Ovary (tissue), 9 donors: ENCODE data around the gene EPRS1. TPM values are rescaled to one million over a fixed set of nuclear protein-coding genes. Genes with fewer than 3 reads are reported as not detected.

Source experiments
- DNase-seq, 5 donors: peaks; one replicate each; pipeline ENCODE4 v3.0.0-alpha.2; 2019 to 2020
- H3K27ac ChIP-seq, 2 donors: fragments of 200-600 bp; one replicate each; pipeline versions ENCODE4 v1.5.1 to v1.8.0; 2019 to 2022
- H3K27me3 ChIP-seq: fragments of 200-600 bp; one replicate; pipeline ENCODE4 v1.8.0; 2022
- H3K36me3 ChIP-seq: fragments of 200-600 bp; sonication (generic); one replicate; pipeline ENCODE4 v1.5.1; 2019
- H3K4me1 ChIP-seq: one replicate; pipeline ENCODE4 v1.8.1; 2013; ENCODE audit warnings: mild to moderate bottlenecking, moderate library complexity; ENCODE audit not compliant: insufficient read depth
- H3K4me3 ChIP-seq: fragments of 200-600 bp; sonication (generic); one replicate; pipeline ENCODE4 v1.5.1; 2017
- H3K9me3 ChIP-seq, 2 donors: fragments of 200-600 bp in 1 of 2; sonication (generic) in 1 of 2; one replicate each; pipeline versions ENCODE4 v1.5.1 to v1.8.1; 2013 to 2019; ENCODE audit warnings: mild to moderate bottlenecking in 1 of 2, moderate library complexity in 1 of 2
- CTCF ChIP-seq, 3 donors: fragments of 450-650 bp in 2 of 3; fragments of 200-600 bp in 1 of 3; IDR thresholded peaks; one replicate each; pipeline versions ENCODE4 v1.5.1 to v1.8.0; 2016 to 2022; ENCODE audit warnings: antibody characterized with exemption in 3 of 3, mild to moderate bottlenecking in 1 of 3
- EP300 ChIP-seq: sonication (generic); formaldehyde crosslinking; IDR thresholded peaks from one replicate; pipeline ENCODE4 v1.6.1; 2017; ENCODE audit warnings: antibody characterized with exemption
- POLR2A ChIP-seq: fragments of 450-650 bp; IDR thresholded peaks from one replicate; pipeline ENCODE4 v1.6.1; 2017; ENCODE audit warnings: antibody characterized with exemption, mild to moderate bottlenecking, moderate library complexity
- WGBS, 3 donors: extraction: QIAGEN DNeasy Blood & Tissue Kit in 1 of 3; methylation state at CpG; one replicate each; pipeline versions ENCODE4 v1.1.5 to v1.1.7; 2013 to 2017; 5-methylcytosine and 5-hydroxymethylcytosine counted together
- intact Hi-C, 4 donors: fragments of 100-400 bp; cut with DNase I; formaldehyde crosslinking; loops; one replicate each; pipeline versions ENCODE4 v1.11.0 to v1.15.1; 2022 to 2023
- polyA plus RNA-seq, 2 donors: library from polyadenylated mRNA; stranded (reverse); fragments of 200-250 nt in 1 of 2; fragments of 350-450 nt in 1 of 2; fragmentation: Illumina TruSeq in 1 of 2; extraction: RNeasy Lipid Tissue Mini Kit (QIAGEN cat#74804) in 1 of 2; gene quantifications; one replicate each; pipeline ENCODE4 v1.2.3, GENCODE V29; 2013 to 2014
- total RNA-seq, 7 donors: library from RNA; depleted of rRNA in 2 of 7; stranded (reverse); fragments of >200 nt in 2 of 7; fragmentation: NEBNext Ultra II Directional in 3 of 7; extraction: Animal tissue kit (Norgen Biotek cat#: 25700) in 3 of 7; gene quantifications; one replicate each; pipeline versions ENCODE4 v1.1.0 to v1.2.4, GENCODE V29; 2016 to 2023
- donor health status: DM: no; HTN: no; CAD: no; lungs with moderate emphysema.
- donor health status: DM: no; HTN: no; CAD: no.
- donor health status: Bipolar disorder and iron deficiency.
- donor health status: DM: yes; HTN: yes; CAD: no.
- donor health status: DM: no; HTN: no; CAD: no.
- donor health status: DM: yes; HTN: yes; CAD: no.

EPRS1 gene
- total and polyA plus RNA-seq, 9 donors = 27.8 to 135 (median 65.4) TPM

GRCh38 chr1:220001095-220001501, 45.2 kb downstream of the EPRS1 start:
- H3K27me3 ChIP-seq = peaks cover 5% of the 10 kb centered on the region
- no peaks in the 10 kb centered on the region for H3K36me3 ChIP-seq
- H3K4me1 ChIP-seq = no peaks in the 10 kb centered on the region
- intact Hi-C loops = no loop called here
- H3K4me3 ChIP-seq = no peak overlapping the region
- no peaks in the 10 kb centered on the region for H3K9me3 ChIP-seq
- no peak for TF ChIP-seq CTCF (IDR thresholded peaks at IDR 0.05)
- no peak for TF ChIP-seq EP300
- no peak for TF ChIP-seq POLR2A
- WGBS, 3 donors = 38 to 56% (median 50%) methylated on average over 4 of the region's 4 CpGs
- DNase-seq = no peak
- H3K27ac ChIP-seq = no peak overlapping the region

GRCh38 chr1:219999821-220000220, 46.5 kb downstream of the EPRS1 start:
- H3K9me3 ChIP-seq = no peaks in the 10 kb centered on the region
- no peaks in the 10 kb centered on the region for H3K36me3 ChIP-seq
- intact Hi-C loops = no loop called here
- TF ChIP-seq CTCF (IDR thresholded peaks at IDR 0.05) = no peak
- TF ChIP-seq EP300 = no peak
- TF ChIP-seq POLR2A = no peak
- no peak overlapping the region for H3K4me3 ChIP-seq
- DNase-seq = no peak
- H3K27me3 ChIP-seq = peaks cover 5% of the 10 kb centered on the region
- no peak overlapping the region for H3K27ac ChIP-seq
- WGBS, 3 donors = 71 to 98% (median 71%) methylated on average over 4 of the region's 4 CpGs
- H3K4me1 ChIP-seq = no peaks in the 10 kb centered on the region

Other genes starting within 250 kb of the EPRS1 start
- 1 to 10 TPM in 3 of 7 donors, under 1 TPM in 4; 0.23 to 2.9 (median 0.48) TPM for gene SLC30A10, start 117.9 kb downstream of the EPRS1 start, total RNA-seq
- gene SLC30A10, start 117.9 kb downstream of the EPRS1 start, polyA plus RNA-seq = under 1 TPM; 0.18 to 0.75 TPM
- gene BPNT1, start 43.3 kb upstream of the EPRS1 start, total RNA-seq = 10 to 100 TPM; 12.9 to 18.2 (median 15.0) TPM
- 10 to 100 TPM; 16.5 to 34.0 TPM for gene BPNT1, start 43.3 kb upstream of the EPRS1 start, polyA plus RNA-seq
- 10 to 100 TPM; 37.2 to 52.0 (median 43.0) TPM for gene IARS2, start 47.6 kb upstream of the EPRS1 start, total RNA-seq
- gene IARS2, start 47.6 kb upstream of the EPRS1 start, polyA plus RNA-seq = 10 to 100 TPM; 35.3 to 52.9 TPM
- gene RAB3GAP2, start 225.9 kb upstream of the EPRS1 start, total RNA-seq = 10 to 100 TPM; 18.0 to 33.4 (median 27.2) TPM
- gene RAB3GAP2, start 225.9 kb upstream of the EPRS1 start, polyA plus RNA-seq = 10 to 100 TPM in 1 of 2 donors, 1 to 10 TPM in 1; 7.6 to 14.9 TPM